Measurements from ENCODE around the gene ABCB9.

DNA sequence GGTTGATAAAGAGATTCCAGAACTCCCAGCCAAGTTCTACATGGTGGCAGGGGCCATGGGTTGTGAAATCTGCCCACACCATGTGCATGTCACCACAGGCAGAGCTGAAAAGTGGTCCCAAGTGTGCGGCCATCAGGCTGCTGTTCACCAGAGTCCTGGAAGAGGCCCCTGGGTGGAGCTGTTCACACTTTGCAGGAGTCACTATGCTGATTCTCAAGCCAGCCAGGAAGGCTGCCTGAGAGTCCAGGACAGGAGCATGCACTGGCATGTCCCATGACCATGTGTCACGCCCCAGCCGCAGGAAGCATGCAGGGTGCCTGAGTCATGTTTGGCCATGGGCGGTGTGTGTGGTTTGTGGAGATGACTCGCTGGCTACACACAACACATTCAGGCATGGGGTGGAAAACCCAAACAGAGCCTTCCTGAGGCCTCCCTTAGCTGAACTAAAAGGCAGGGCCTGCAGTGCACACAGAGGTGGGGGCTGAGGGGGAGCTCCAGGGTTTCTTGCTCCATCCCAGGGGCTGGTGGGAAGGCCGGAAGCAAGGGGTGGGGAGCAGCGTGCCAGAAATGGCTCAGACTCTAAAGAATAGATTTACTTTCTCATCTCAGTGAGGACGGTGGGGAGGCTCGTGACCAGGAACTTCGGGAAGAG lies 19.4 kb downstream of the ABCB9 start:
- no peak for TF ChIP-seq EZH2 (IDR thresholded peaks at IDR 0.05)
- peak in 2 of 3 experiments; percentile 46 to 53; a peak in 4 of 6 replicates for TF ChIP-seq CTCF (IDR thresholded peaks at IDR 0.05 in 2 of 3, conservative IDR thresholded peaks at IDR 0.05 in 1 of 3; ENCODE audit: borderline replicate concordance in 1 of 3, insufficient read depth in 1 of 3, low read depth in 2 of 3, low read length in 2 of 3)
- no peak for TF ChIP-seq MAX (IDR thresholded peaks at IDR 0.05)
- TF ChIP-seq POLR2A (IDR thresholded peaks at IDR 0.05; ENCODE audit: borderline replicate concordance, extremely low read depth, insufficient read depth, insufficient read length): no peak
- TF ChIP-seq EGR1 (IDR thresholded peaks at IDR 0.05; ENCODE audit: low read depth): no peak
- TF ChIP-seq, protein P1, sequence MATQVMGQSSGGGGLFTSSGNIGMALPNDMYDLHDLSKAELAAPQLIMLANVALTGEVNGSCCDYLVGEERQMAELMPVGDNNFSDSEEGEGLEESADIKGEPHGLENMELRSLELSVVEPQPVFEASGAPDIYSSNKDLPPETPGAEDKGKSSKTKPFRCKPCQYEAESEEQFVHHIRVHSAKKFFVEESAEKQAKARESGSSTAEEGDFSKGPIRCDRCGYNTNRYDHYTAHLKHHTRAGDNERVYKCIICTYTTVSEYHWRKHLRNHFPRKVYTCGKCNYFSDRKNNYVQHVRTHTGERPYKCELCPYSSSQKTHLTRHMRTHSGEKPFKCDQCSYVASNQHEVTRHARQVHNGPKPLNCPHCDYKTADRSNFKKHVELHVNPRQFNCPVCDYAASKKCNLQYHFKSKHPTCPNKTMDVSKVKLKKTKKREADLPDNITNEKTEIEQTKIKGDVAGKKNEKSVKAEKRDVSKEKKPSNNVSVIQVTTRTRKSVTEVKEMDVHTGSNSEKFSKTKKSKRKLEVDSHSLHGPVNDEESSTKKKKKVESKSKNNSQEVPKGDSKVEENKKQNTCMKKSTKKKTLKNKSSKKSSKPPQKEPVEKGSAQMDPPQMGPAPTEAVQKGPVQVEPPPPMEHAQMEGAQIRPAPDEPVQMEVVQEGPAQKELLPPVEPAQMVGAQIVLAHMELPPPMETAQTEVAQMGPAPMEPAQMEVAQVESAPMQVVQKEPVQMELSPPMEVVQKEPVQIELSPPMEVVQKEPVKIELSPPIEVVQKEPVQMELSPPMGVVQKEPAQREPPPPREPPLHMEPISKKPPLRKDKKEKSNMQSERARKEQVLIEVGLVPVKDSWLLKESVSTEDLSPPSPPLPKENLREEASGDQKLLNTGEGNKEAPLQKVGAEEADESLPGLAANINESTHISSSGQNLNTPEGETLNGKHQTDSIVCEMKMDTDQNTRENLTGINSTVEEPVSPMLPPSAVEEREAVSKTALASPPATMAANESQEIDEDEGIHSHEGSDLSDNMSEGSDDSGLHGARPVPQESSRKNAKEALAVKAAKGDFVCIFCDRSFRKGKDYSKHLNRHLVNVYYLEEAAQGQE (IDR thresholded peaks at IDR 0.05; ENCODE audit: low read depth): no peak
- no peak for TF ChIP-seq ZNF274 (IDR thresholded peaks at IDR 0.05; ENCODE audit: low read depth, low read length)
- peak; percentile 70 for TF ChIP-seq POLR2AphosphoS5 (IDR thresholded peaks at IDR 0.05; ENCODE audit: low read depth, low read length)
- TF ChIP-seq EZH2phosphoT487 (IDR thresholded peaks at IDR 0.05; ENCODE audit: borderline replicate concordance): no peak

Measured in HCT116 (cell line).